ENCODE results near the gene VIL1.

- TF ChIP-seq POLR2A (IDR thresholded peaks at IDR 0.05) (no peak), CTCF (IDR thresholded peaks at IDR 0.05) (no peak), EP300 (IDR thresholded peaks at IDR 0.05) (no peak)
Measured at GRCh38 chr2:218436992-218437391, 18.1 kb downstream of the VIL1 start.

All from ovary (tissue), 3 donors.